GM11168 (cell line): Measurements from ENCODE around the gene PXMP4.

Experiments used
- in situ Hi-C: fragments of 300-500 bp; cut with MboI; formaldehyde crosslinking; loops from one replicate; pipeline ENCODE4 v1.12.0; 2022; ENCODE audit warnings: low sequenced_read_pairs; ENCODE audit not compliant: unreplicated experiment

The PXMP4 gene

GRCh38 chr20:33672426-33673113, 47.5 kb downstream of the PXMP4 start:
- in situ Hi-C loops: no loop called here

- in situ Hi-C loops: no loop called here
Measured at GRCh38 chr20:33671573-33672288, 48.4 kb downstream of the PXMP4 start.

- in situ Hi-C loops: no loop called here
Measured at GRCh38 chr20:33670715-33671499, 49.2 kb downstream of the PXMP4 start.

- in situ Hi-C loops: no loop called here
Measured at GRCh38 chr20:33669873-33670640, 50.1 kb downstream of the PXMP4 start.

GRCh38 chr20:33669224-33669623, 50.9 kb downstream of the PXMP4 start:
- in situ Hi-C loops: no loop called here

- in situ Hi-C loops: no loop called here
Measured at GRCh38 chr20:33668466-33669155, 51.5 kb downstream of the PXMP4 start.

GRCh38 chr20:33667676-33668465, 52.2 kb downstream of the PXMP4 start:
- in situ Hi-C loops: no loop called here

GRCh38 chr20:33667245-33667675, 52.9 kb downstream of the PXMP4 start:
- in situ Hi-C loops: no loop called here

GRCh38 chr20:33666293-33667244, 53.5 kb downstream of the PXMP4 start, which contains the start of gene ACTL10:
Gene ACTL10 (plus strand): TSS chr20:33666943. CDS start chr20:33667498, 555 bp downstream.
- in situ Hi-C loops: no loop called here

- in situ Hi-C loops: no loop called here
Measured at GRCh38 chr20:33664762-33665144, 55.4 kb downstream of the PXMP4 start.

GRCh38 chr20:33664085-33664761, 55.9 kb downstream of the PXMP4 start:
- in situ Hi-C loops: no loop called here

- in situ Hi-C loops: no loop called here
Measured at GRCh38 chr20:33663161-33664084, 56.7 kb downstream of the PXMP4 start.

- in situ Hi-C loops: no loop called here
Measured at GRCh38 chr20:33662172-33662571, 57.9 kb downstream of the PXMP4 start, which contains the start of gene C20orf144. Gene C20orf144 (plus strand): TSS chr20:33662327. CDS start chr20:33662346, 19 bp downstream.

GRCh38 chr20:33660685-33661058, 59.4 kb downstream of the PXMP4 start:
- in situ Hi-C loops: no loop called here

GRCh38 chr20:33660035-33660684, 60.0 kb downstream of the PXMP4 start:
- in situ Hi-C loops: no loop called here
